ENCODE data around the gene SYNDIG1. TPM values are rescaled to one million over a fixed set of nuclear protein-coding genes. Genes with fewer than 3 reads are reported as not detected.

Gene SYNDIG1
- total and polyA plus RNA-seq, 2 experiments from 2014 or later = 1.7 to 2.4 TPM

DNA sequence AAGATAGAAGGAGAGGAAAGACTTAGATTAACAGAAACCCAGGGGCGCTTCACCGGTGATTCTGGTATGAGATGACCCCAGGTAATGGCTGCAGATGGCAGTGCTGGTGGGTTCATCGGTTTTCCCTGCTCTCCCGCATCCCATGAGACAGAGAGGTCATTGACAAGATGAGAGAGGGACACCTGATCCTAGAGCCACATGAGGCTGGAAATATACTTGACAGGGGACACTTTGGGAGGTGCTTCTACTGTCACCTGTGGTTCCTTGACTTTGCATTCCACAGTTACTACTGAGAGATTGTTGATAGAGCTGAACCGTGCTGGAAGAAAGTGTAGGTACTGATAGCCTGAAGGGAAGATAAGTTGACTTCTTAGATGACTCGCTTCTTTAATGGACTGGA, 74.3 kb downstream of the SYNDIG1 start:
- Histone ChIP-seq H3K27me3 (no peaks in the 10 kb centered on the region), H3K27ac (no peak overlapping the region), H3K4me3 (no peak overlapping the region), H3K9me3 (ENCODE audit: low read depth) (no peaks in the 10 kb centered on the region), H3K36me3 (no peaks in the 10 kb centered on the region), H3K4me1 (ENCODE audit: low read depth) (no peaks in the 10 kb centered on the region)
- TF ChIP-seq, protein P1, sequence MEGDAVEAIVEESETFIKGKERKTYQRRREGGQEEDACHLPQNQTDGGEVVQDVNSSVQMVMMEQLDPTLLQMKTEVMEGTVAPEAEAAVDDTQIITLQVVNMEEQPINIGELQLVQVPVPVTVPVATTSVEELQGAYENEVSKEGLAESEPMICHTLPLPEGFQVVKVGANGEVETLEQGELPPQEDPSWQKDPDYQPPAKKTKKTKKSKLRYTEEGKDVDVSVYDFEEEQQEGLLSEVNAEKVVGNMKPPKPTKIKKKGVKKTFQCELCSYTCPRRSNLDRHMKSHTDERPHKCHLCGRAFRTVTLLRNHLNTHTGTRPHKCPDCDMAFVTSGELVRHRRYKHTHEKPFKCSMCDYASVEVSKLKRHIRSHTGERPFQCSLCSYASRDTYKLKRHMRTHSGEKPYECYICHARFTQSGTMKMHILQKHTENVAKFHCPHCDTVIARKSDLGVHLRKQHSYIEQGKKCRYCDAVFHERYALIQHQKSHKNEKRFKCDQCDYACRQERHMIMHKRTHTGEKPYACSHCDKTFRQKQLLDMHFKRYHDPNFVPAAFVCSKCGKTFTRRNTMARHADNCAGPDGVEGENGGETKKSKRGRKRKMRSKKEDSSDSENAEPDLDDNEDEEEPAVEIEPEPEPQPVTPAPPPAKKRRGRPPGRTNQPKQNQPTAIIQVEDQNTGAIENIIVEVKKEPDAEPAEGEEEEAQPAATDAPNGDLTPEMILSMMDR (IDR thresholded peaks at IDR 0.05; ENCODE audit: low read depth, low read length) = no peak
- DNase-seq (ENCODE audit: low read depth in 1 of 2, low spot score in 1 of 2) = no peak

DNA sequence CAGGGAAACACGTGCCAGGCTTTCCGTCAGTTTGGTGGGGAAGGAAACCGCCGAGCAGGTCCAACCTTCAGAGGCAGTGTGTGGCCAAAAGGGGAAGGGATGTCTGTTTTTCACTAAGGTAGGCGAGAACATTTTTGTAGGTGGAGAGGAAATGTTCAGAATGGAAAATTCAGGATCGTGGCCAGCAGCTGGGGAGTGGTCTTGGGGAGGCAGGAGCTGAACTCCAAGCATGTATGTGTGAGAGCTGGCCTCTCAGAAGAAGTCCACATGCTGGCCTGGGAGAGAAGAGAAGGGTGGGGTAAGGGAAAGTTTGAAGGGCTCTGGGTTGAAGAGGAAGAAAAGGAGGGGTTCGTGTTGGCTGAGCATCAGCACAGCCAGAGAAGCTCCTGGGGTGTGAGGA, 74.9 kb downstream of the SYNDIG1 start:
- H3K27me3 ChIP-seq = no peaks in the 10 kb centered on the region
- TF ChIP-seq, protein P1 (IDR thresholded peaks at IDR 0.05; ENCODE audit: low read depth, low read length) = no peak
- no peaks in the 10 kb centered on the region for H3K4me1 ChIP-seq (ENCODE audit: low read depth)
- H3K4me3 ChIP-seq = no peak overlapping the region
- no peaks in the 10 kb centered on the region for H3K36me3 ChIP-seq
- DNase-seq (ENCODE audit: low read depth in 1 of 2, low spot score in 1 of 2) = no peak
- no peak overlapping the region for H3K27ac ChIP-seq
- no peaks in the 10 kb centered on the region for H3K9me3 ChIP-seq (ENCODE audit: low read depth)

DNA sequence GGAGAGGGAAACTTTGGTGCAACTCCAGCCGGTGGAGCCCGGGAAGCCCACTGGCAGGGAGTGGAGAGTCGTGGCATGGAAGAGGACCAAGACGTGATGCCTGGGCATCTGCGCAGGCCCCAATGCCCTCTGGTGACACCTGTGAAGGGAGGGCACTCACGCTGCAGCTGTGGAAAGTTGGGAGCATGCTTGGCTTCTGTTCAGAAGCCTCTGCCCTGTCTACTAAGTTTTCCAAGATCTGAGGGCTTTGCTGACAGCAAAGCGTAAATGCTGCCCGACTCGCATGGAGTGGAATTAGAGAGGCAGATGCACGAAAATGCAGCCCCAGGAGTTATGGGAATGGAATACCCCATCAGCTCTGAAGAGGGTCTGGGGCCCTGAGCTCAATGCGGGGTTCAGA, 75.7 kb downstream of the SYNDIG1 start:
- Histone ChIP-seq H3K9me3 (ENCODE audit: low read depth) (no peaks in the 10 kb centered on the region), H3K4me1 (ENCODE audit: low read depth) (no peaks in the 10 kb centered on the region), H3K27me3 (no peaks in the 10 kb centered on the region), H3K27ac (no peak overlapping the region), H3K36me3 (no peaks in the 10 kb centered on the region), H3K4me3 (no peak overlapping the region)
- TF ChIP-seq, protein P1 (IDR thresholded peaks at IDR 0.05; ENCODE audit: low read depth, low read length) = no peak
- no peak for DNase-seq (ENCODE audit: low read depth in 1 of 2, low spot score in 1 of 2)

DNA sequence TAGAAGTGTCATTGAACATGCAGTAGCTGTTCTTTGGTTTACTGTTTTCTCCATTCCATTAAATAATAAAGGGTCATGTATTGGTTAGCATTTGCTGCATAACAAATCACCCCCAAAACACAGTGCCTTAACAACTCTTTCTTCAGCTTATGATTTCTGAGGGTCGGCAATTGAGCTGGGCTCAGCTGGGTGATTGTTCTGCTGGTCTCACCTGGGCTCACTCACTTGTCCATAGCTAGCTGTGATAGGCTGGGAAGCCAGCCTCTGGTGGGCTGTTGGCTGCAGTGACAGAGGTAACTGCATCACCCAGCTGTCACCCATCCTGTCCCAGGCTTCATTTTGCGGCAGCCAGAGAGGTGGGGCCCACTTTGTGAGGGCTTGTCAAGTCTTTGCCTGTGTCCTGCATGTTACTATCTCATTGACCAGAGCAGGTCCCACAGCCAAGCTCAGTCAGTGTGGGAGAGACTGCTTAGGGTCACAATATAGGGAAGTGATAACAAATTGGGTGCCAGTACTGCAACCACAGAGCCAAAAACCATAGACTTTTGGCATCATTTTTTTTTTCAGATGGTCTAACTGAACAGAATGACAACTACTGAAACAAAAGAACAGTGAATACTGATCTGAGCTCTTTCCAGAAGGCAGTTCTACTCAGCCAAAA, 76.9 kb downstream of the SYNDIG1 start:
- Histone ChIP-seq H3K4me1 (ENCODE audit: low read depth) (no peaks in the 10 kb centered on the region), H3K36me3 (no peaks in the 10 kb centered on the region), H3K9me3 (ENCODE audit: low read depth) (no peaks in the 10 kb centered on the region), H3K4me3 (no peak overlapping the region), H3K27ac (no peak overlapping the region), H3K27me3 (no peaks in the 10 kb centered on the region)
- TF ChIP-seq, protein P1 (IDR thresholded peaks at IDR 0.05; ENCODE audit: low read depth, low read length) = no peak
- DNase-seq (ENCODE audit: low read depth in 1 of 2, low spot score in 1 of 2) = no peak

DNA sequence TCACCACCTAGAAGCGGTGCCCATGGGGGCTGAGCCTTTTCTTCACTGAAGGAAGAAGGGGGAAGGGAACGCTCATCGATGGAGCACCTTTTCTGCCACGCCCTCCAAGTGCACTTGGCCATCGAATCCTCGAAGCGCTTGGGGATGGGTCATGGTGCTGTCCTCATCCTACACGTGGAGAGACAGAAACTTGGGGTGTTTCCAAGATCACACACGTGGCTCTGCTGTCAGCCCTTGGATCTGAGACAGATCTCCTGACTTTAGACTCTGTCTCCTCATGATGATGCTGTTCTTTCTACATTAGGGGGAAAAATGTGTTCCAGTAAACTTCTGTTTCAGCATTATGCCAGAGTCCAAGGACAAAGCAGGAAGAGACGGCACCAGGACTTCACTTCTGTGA, 78.5 kb downstream of the SYNDIG1 start:
- H3K4me3 ChIP-seq = no peak overlapping the region
- no peaks in the 10 kb centered on the region for H3K36me3 ChIP-seq
- H3K9me3 ChIP-seq (ENCODE audit: low read depth) = no peaks in the 10 kb centered on the region
- no peaks in the 10 kb centered on the region for H3K27me3 ChIP-seq
- H3K4me1 ChIP-seq (ENCODE audit: low read depth) = no peaks in the 10 kb centered on the region
- no peak for DNase-seq (ENCODE audit: low read depth in 1 of 2, low spot score in 1 of 2)
- TF ChIP-seq, protein P1 (IDR thresholded peaks at IDR 0.05; ENCODE audit: low read depth, low read length) = no peak
- H3K27ac ChIP-seq = no peak overlapping the region

All from cardiac muscle cell (in vitro differentiated cells and primary cell).